Measurements from ENCODE around the gene METTL5.
"Not testable (repeated sequence)": the region's sequence is repeated elsewhere in the genome, so short reads cannot be mapped to it uniquely, and the experiment has no call there.

The METTL5 gene

GRCh38 chr2:169845016-169845415 is 20.3 kb upstream of the METTL5 start:
- TF ChIP-seq CTCF (IDR thresholded peaks at IDR 0.05; ENCODE audit: borderline replicate concordance, control extremely low read depth, extremely low read depth, insufficient read depth, missing control alignments) = no peak
- no peak for DNase-seq (ENCODE audit: low spot score)
- in situ Hi-C loops (cut with MboI; ENCODE audit: low sequenced_read_pairs, unreplicated experiment) = no loop called here

GRCh38 chr2:169841625-169842024 is 16.9 kb upstream of the METTL5 start:
- in situ Hi-C loops (cut with MboI; ENCODE audit: low sequenced_read_pairs, unreplicated experiment); DNase-seq (ENCODE audit: low spot score): not testable (repeated sequence)

- in situ Hi-C loops (cut with MboI; ENCODE audit: low sequenced_read_pairs, unreplicated experiment) = no loop called here
Measured at GRCh38 chr2:169840747-169841142, 16.0 kb upstream of the METTL5 start.

GRCh38 chr2:169839954-169840746 is 15.4 kb upstream of the METTL5 start:
- in situ Hi-C loops (cut with MboI; ENCODE audit: low sequenced_read_pairs, unreplicated experiment) = no loop called here
- TF ChIP-seq CTCF (IDR thresholded peaks at IDR 0.05; ENCODE audit: borderline replicate concordance, control extremely low read depth, extremely low read depth, insufficient read depth, missing control alignments) = no peak
- no peak for DNase-seq (ENCODE audit: low spot score)

More at GRCh38 chr2:169840747-169841142, 16.0 kb upstream of the METTL5 start:
- no peak for DNase-seq (ENCODE audit: low spot score)
- no peak for TF ChIP-seq CTCF (IDR thresholded peaks at IDR 0.05; ENCODE audit: borderline replicate concordance, control extremely low read depth, extremely low read depth, insufficient read depth, missing control alignments)

GRCh38 chr2:169838743-169839489 is 14.2 kb upstream of the METTL5 start:
- in situ Hi-C loops (cut with MboI; ENCODE audit: low sequenced_read_pairs, unreplicated experiment) = no loop called here
- DNase-seq (ENCODE audit: low spot score) = no peak
- no peak for TF ChIP-seq CTCF (IDR thresholded peaks at IDR 0.05; ENCODE audit: borderline replicate concordance, control extremely low read depth, extremely low read depth, insufficient read depth, missing control alignments)

GRCh38 chr2:169834401-169834800 is 9.7 kb upstream of the METTL5 start:
- no peak for DNase-seq (ENCODE audit: low spot score)
- TF ChIP-seq CTCF (IDR thresholded peaks at IDR 0.05; ENCODE audit: borderline replicate concordance, control extremely low read depth, extremely low read depth, insufficient read depth, missing control alignments) = no peak
- in situ Hi-C loops (cut with MboI; ENCODE audit: low sequenced_read_pairs, unreplicated experiment) = no loop called here
